Measurements from ENCODE around the gene EFNA2.
"Not testable (repeated sequence)": the region's sequence is repeated elsewhere in the genome, so short reads cannot be mapped to it uniquely, and the experiment has no call there.

Gene EFNA2
- 0 to 0.06 reads per million in 2 experiments for total RNA-seq

- DNase-seq (ENCODE audit: low read depth), result no peak
Measured at GRCh38 chr19:1285737-1286360, at the start of gene EFNA2. Gene EFNA2 (plus strand): TSS chr19:1285873. CDS start chr19:1286169, 296 bp downstream.

GRCh38 chr19:1236576-1236975, 49.1 kb upstream of the EFNA2 start:
- DNase-seq (ENCODE audit: low read depth), result no peak

GRCh38 chr19:1237027-1237659, 48.5 kb upstream of the EFNA2 start:
- no peak for DNase-seq (ENCODE audit: low read depth)

GRCh38 chr19:1237754-1238368, 47.8 kb upstream of the EFNA2 start, which contains the start of gene CBARP:
Gene CBARP (minus strand): TSS chr19:1238005. CDS start chr19:1236100, 1,905 bp downstream.
- DNase-seq (ENCODE audit: low read depth), result no peak

GRCh38 chr19:1238369-1239303, 47.0 kb upstream of the EFNA2 start:
- DNase-seq (ENCODE audit: low read depth), result no peak

- no peak for DNase-seq (ENCODE audit: low read depth)
Measured at GRCh38 chr19:1239420-1239795, 46.3 kb upstream of the EFNA2 start.

GRCh38 chr19:1239796-1240737, 45.6 kb upstream of the EFNA2 start:
- DNase-seq (ENCODE audit: low read depth), result peak; percentile 94

- DNase-seq (ENCODE audit: low read depth), result no peak
Measured at GRCh38 chr19:1240925-1241324, 44.7 kb upstream of the EFNA2 start.

GRCh38 chr19:1241417-1242095, 44.1 kb upstream of the EFNA2 start, which contains the start of gene ATP5F1D:
Gene ATP5F1D (plus strand): TSS chr19:1241751. CDS start chr19:1241851, 100 bp downstream.
- peak; percentile 80 for DNase-seq (ENCODE audit: low read depth)

GRCh38 chr19:1243768-1244692, 41.6 kb upstream of the EFNA2 start:
- DNase-seq (ENCODE audit: low read depth), result peak; percentile 79

GRCh38 chr19:1244693-1245451, 40.8 kb upstream of the EFNA2 start:
- no peak for DNase-seq (ENCODE audit: low read depth)

GRCh38 chr19:1245494-1246264, 40.0 kb upstream of the EFNA2 start:
- DNase-seq (ENCODE audit: low read depth), result no peak

GRCh38 chr19:1246265-1247087, 39.2 kb upstream of the EFNA2 start:
- not testable (repeated sequence) for DNase-seq (ENCODE audit: low read depth)

- DNase-seq (ENCODE audit: low read depth), result no peak
Measured at GRCh38 chr19:1247748-1248138, 37.9 kb upstream of the EFNA2 start.

GRCh38 chr19:1248139-1248785, 37.4 kb upstream of the EFNA2 start, which contains the start of gene MIDN:
Gene MIDN (plus strand): TSS chr19:1248583. CDS start chr19:1250297, 1,714 bp downstream.
- DNase-seq (ENCODE audit: low read depth), result peak; percentile 63

GRCh38 chr19:1248786-1249297, 36.8 kb upstream of the EFNA2 start:
- peak; percentile 82 for DNase-seq (ENCODE audit: low read depth)

All from T follicular helper cell (primary cell).